ENCODE data around the gene ATP10A.
"Not testable (repeated sequence)": the region's sequence is repeated elsewhere in the genome, so short reads cannot be mapped to it uniquely, and the experiment has no call there.

ATP10A gene

DNA sequence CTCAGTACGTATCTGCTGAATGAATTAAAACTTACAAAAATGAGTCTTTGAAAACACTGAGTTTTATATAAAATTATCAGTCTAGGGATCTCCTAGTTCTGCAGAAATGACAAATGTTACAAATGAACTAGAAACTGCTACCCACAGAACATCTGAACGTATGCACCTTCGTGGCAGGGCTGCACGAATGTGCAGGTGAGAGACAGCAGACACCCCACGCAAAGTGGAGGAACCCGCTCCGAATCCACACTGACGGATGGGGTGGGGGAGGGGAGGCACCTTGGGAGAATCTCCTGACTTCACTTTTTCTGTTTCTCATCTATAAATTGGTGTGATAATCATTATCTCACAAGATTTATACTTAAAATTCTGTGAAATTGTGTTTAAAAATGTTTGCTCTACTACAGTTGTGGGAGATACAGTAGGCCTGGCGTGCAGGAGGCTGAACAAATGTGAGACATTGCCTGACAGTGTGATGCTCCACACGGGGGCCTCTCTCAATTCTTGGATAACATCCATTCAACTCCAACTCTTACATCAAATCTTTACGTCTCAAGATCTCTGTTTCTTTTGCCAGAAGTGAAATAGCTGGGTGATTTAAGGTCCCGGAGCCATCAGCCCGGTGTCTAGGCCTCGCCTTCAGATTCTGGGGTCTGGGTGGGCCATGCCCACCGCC, 86.9 kb downstream of the ATP10A start:
- H3K9me3 Mint-ChIP-seq, result no peaks in the 10 kb centered on the region

GRCh38 chr15:25775317-25775912, 87.7 kb downstream of the ATP10A start:
- peak overlapping the region; percentile 30 for H3K27ac Mint-ChIP-seq
- peaks cover 40% of the 10 kb centered on the region for H3K4me1 Mint-ChIP-seq
- DNase-seq, result no peak
- no peaks in the 10 kb centered on the region for H3K9me3 Mint-ChIP-seq
- H3K4me3 Mint-ChIP-seq, result no peak overlapping the region
- H3K27me3 Mint-ChIP-seq, result no peaks in the 10 kb centered on the region
- no peak for ATAC-seq
- peaks cover 23% of the 10 kb centered on the region for H3K36me3 Mint-ChIP-seq (ENCODE audit: low read depth)

More for the DNA sequence above, 86.9 kb downstream of the ATP10A start:
- peak overlapping the region; percentile 30 for H3K27ac Mint-ChIP-seq
- ATAC-seq (no peak), DNase-seq (no peak)
- H3K27me3 Mint-ChIP-seq, result no peaks in the 10 kb centered on the region
- H3K4me1 Mint-ChIP-seq, result peaks cover 40% of the 10 kb centered on the region
- no peak overlapping the region for H3K4me3 Mint-ChIP-seq
- peaks cover 23% of the 10 kb centered on the region for H3K36me3 Mint-ChIP-seq (ENCODE audit: low read depth)

DNA sequence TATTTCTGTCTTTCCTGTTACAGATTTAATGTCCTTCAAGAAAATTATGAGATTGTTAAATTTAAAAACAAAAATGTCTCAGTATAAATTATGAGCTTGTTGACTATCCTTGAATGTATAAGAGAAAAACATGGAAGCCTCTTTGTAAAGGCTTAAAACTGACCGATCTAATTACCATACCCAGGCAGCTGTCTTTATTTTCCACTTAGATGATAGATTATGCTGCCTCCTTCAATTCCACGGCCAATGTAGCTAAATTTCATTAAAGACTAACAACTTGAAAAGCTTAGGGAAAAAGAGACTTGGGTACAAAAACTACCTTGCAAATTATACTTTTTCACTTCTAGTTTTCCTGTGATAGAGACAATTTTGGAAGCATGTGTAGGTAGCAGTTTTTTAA, 88.3 kb downstream of the ATP10A start:
- no peak overlapping the region for H3K4me3 Mint-ChIP-seq
- H3K27me3 Mint-ChIP-seq, result no peaks in the 10 kb centered on the region
- peaks cover 21% of the 10 kb centered on the region for H3K36me3 Mint-ChIP-seq (ENCODE audit: low read depth)
- DNase-seq (no peak), ATAC-seq (no peak)
- no peaks in the 10 kb centered on the region for H3K9me3 Mint-ChIP-seq
- peaks cover 39% of the 10 kb centered on the region for H3K4me1 Mint-ChIP-seq
- no peak overlapping the region for H3K27ac Mint-ChIP-seq

- Mint-ChIP-seq H3K4me1 (peaks cover 24% of the 10 kb centered on the region), H3K36me3 (ENCODE audit: low read depth) (peaks cover 14% of the 10 kb centered on the region), H3K27ac (no peak overlapping the region), H3K9me3 (no peaks in the 10 kb centered on the region), H3K27me3 (no peaks in the 10 kb centered on the region), H3K4me3 (no peak overlapping the region)
- ATAC-seq (no peak), DNase-seq (no peak)
Observed at GRCh38 chr15:25773248-25773647, 89.9 kb downstream of the ATP10A start.

DNA sequence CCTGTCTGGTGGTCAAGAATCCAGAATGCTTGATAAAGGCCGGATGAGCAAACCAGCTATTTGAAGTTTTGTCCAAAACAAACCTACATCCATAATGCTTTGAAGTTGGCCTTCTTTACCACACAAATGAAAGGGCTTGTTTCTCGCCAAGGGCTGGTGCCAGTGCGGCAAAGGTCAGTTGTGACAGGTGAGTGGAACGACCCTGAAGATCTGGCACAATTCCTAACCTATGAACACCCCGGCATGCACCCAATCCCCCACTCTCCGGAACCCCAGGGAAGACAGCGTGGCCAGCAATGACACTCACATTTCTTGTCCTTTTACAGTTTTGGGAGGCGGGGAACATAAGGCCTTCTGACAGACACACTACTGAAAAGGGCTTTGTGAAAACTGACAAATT, 90.6 kb downstream of the ATP10A start:
- Mint-ChIP-seq H3K4me3 (no peak overlapping the region), H3K27me3 (no peaks in the 10 kb centered on the region), H3K4me1 (peaks cover 20% of the 10 kb centered on the region), H3K36me3 (ENCODE audit: low read depth) (peaks cover 13% of the 10 kb centered on the region), H3K9me3 (no peaks in the 10 kb centered on the region), H3K27ac (no peak overlapping the region)
- ATAC-seq (no peak), DNase-seq (no peak)

GRCh38 chr15:25771736-25772135, 91.4 kb downstream of the ATP10A start:
- H3K36me3 Mint-ChIP-seq (ENCODE audit: low read depth), result peaks cover 15% of the 10 kb centered on the region
- H3K4me1 Mint-ChIP-seq, result peaks cover 20% of the 10 kb centered on the region
- not testable (repeated sequence) for H3K4me3 Mint-ChIP-seq, DNase-seq, H3K27me3 Mint-ChIP-seq, ATAC-seq, H3K27ac Mint-ChIP-seq, H3K9me3 Mint-ChIP-seq

GRCh38 chr15:25771338-25771706, 91.8 kb downstream of the ATP10A start:
- no peak for ATAC-seq
- Mint-ChIP-seq H3K27me3 (no peaks in the 10 kb centered on the region), H3K27ac (no peak overlapping the region), H3K9me3 (no peaks in the 10 kb centered on the region), H3K4me1 (peaks cover 20% of the 10 kb centered on the region), H3K4me3 (no peak overlapping the region), H3K36me3 (ENCODE audit: low read depth) (peaks cover 20% of the 10 kb centered on the region)
- no peak for DNase-seq

- Mint-ChIP-seq H3K4me1 (peaks cover 18% of the 10 kb centered on the region), H3K4me3 (no peak overlapping the region), H3K36me3 (ENCODE audit: low read depth) (peaks cover 22% of the 10 kb centered on the region), H3K27ac (no peak overlapping the region), H3K27me3 (no peaks in the 10 kb centered on the region), H3K9me3 (no peaks in the 10 kb centered on the region)
- ATAC-seq (no peak), DNase-seq (no peak)
Observed at GRCh38 chr15:25770618-25771337, 92.3 kb downstream of the ATP10A start.

DNA sequence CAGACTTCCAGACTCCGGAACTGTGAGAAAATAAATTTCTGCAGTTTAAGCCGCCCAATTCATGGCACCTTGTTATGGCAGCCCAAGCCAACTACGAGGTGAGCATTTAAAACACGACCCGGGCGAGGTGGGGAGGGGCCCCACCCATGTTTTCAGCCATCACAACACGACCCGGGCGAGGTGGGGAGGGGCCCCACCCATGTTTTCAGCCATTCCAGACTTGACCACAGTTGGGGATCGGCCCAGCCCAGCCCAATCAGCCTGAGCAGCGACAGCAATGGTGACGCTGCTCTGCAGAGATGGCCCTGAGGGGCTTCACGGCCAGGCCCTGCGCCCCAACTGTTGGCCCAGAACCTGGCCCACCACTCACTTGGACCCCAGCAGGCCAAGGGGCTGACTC, 93.1 kb downstream of the ATP10A start:
- no peak for ATAC-seq
- peaks cover 26% of the 10 kb centered on the region for H3K36me3 Mint-ChIP-seq (ENCODE audit: low read depth)
- H3K27ac Mint-ChIP-seq, result no peak overlapping the region
- H3K4me1 Mint-ChIP-seq, result peaks cover 12% of the 10 kb centered on the region
- no peaks in the 10 kb centered on the region for H3K9me3 Mint-ChIP-seq
- no peaks in the 10 kb centered on the region for H3K27me3 Mint-ChIP-seq
- H3K4me3 Mint-ChIP-seq, result no peak overlapping the region
- DNase-seq, result no peak

GRCh38 chr15:25768271-25768670, 94.9 kb downstream of the ATP10A start:
- no peak overlapping the region for H3K4me3 Mint-ChIP-seq
- H3K9me3 Mint-ChIP-seq, result no peaks in the 10 kb centered on the region
- ATAC-seq (no peak), DNase-seq (no peak)
- no peak overlapping the region for H3K27ac Mint-ChIP-seq
- peaks cover 9% of the 10 kb centered on the region for H3K4me1 Mint-ChIP-seq
- H3K27me3 Mint-ChIP-seq, result no peaks in the 10 kb centered on the region
- H3K36me3 Mint-ChIP-seq (ENCODE audit: low read depth), result peaks cover 32% of the 10 kb centered on the region

DNA sequence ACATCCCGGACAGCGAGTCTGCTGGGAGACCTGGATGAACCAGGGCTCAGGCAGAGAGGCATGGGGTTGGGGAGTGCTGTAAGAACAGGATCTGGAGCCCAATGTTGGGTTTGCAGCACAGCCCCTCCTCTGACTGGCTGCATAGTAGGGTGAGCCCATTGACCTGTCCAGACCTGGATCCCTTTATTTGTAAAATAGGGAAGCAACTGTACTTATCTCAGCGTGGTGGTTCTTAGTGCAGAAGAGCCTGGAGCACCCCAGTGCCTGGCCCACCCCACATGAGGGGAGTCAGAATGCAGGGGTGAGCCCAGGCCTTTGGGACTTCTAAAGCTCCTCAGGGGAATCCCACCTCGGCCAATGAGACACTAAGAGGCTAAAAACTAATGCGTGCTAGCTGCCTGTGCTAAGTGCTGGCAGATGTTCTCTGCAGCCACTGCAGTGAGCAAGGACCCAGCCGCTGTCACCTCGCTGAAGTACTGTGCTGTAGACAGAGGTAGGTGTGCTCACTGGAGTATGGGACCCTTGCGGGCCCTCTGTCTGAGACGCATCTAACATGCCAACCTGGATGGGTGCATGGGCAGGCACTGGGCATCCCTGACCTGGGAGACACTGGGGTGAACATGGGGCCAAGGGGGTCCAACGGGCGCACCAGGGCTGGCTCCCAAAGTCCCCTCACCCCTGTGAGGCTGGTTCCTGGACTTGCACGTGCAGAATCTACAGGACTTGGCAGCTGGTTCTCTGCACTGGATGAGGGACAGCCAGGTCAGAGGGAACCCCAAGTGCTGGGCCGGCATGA, 95.6 kb downstream of the ATP10A start:
- ATAC-seq (peak; percentile 18), DNase-seq (no peak)
- H3K4me3 Mint-ChIP-seq, result no peak overlapping the region
- peaks cover 32% of the 10 kb centered on the region for H3K36me3 Mint-ChIP-seq (ENCODE audit: low read depth)
- H3K9me3 Mint-ChIP-seq, result no peaks in the 10 kb centered on the region
- no peak overlapping the region for H3K27ac Mint-ChIP-seq
- H3K27me3 Mint-ChIP-seq, result no peaks in the 10 kb centered on the region
- peaks cover 7% of the 10 kb centered on the region for H3K4me1 Mint-ChIP-seq

- ATAC-seq, result no peak
- peaks cover 14% of the 10 kb centered on the region for H3K4me1 Mint-ChIP-seq
- H3K9me3 Mint-ChIP-seq, result no peaks in the 10 kb centered on the region
- no peak for DNase-seq
- H3K27ac Mint-ChIP-seq, result peak overlapping the region; percentile 1
- no peaks in the 10 kb centered on the region for H3K27me3 Mint-ChIP-seq
- peaks cover 29% of the 10 kb centered on the region for H3K36me3 Mint-ChIP-seq (ENCODE audit: low read depth)
- H3K4me3 Mint-ChIP-seq, result no peak overlapping the region
Observed at GRCh38 chr15:25766417-25766816, 96.7 kb downstream of the ATP10A start.

DNA sequence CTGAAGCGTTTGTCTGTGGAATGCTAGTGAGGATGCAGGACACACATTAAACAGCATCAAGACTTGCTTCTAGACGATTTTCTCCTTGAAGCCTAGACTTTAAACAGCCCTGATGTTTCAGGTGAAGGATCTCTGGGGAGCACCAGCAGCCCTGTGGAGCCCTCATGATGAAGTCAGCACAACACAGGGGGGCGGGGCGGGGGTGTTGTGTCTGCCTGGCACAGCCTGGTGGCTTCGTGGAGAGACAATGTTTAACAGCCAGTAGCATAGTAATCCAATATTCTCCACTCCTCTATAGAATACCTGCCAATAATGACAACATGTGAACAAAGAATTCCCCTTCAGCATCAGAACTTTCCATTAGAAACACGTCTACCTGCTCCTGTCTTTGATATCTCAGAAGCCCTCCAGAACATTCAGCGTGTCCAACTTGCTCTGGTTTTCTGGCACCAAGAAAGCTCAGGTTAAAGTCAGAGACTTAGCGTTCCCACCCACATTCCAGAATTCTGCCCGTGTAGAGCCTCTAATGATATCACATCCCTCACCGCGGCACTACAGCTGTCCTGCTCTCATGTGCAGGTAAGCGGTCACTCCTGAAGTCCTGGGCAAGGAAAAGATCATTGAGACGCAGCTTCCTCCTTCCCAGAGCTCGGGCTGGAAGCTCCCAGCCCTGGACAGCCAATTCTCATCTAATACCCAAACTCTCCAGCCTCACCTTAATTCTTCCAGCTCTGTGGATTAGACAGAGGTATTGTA, 98.0 kb downstream of the ATP10A start:
- no peak for DNase-seq
- Mint-ChIP-seq H3K36me3 (ENCODE audit: low read depth) (peaks cover 29% of the 10 kb centered on the region), H3K27me3 (no peaks in the 10 kb centered on the region), H3K4me3 (no peak overlapping the region), H3K27ac (no peak overlapping the region), H3K9me3 (no peaks in the 10 kb centered on the region), H3K4me1 (peaks cover 20% of the 10 kb centered on the region)
- no peak for ATAC-seq

DNA sequence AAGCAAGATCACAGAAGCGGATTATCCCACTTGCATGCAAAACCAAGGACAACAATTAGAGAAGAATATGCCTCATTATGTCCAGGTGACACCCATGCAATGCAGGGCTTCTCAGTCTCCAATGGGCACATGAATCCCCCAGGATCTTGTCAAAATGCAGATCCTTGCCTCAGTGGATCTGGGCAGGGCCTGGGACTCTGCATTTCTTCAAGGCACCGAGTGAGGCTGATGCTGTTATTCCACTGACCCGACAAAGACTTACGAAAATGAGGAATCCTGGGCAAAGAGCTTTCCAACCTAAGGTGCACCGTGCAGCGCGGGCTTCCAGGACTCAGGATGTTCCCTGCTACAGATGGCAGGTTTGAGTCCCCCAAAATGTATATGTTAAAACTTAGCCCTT, 99.2 kb downstream of the ATP10A start:
- Mint-ChIP-seq H3K36me3 (ENCODE audit: low read depth) (peaks cover 29% of the 10 kb centered on the region), H3K27me3 (no peaks in the 10 kb centered on the region), H3K4me3 (no peak overlapping the region), H3K4me1 (peaks cover 20% of the 10 kb centered on the region), H3K27ac (no peak overlapping the region), H3K9me3 (no peaks in the 10 kb centered on the region)
- DNase-seq (no peak), ATAC-seq (no peak)
